GM19463 (cell line): ENCODE measurements around the gene ROR2.

Experiments used
- ATAC-seq: cut with Tn5 transposase; IDR thresholded peaks from one replicate; pipeline ENCODE4 v1.9.1; 2021; ENCODE audit warnings: mild to moderate bottlenecking, moderate library complexity; ENCODE audit not compliant: unreplicated experiment

Gene ROR2

GRCh38 chr9:91903126-91903911 is 46.7 kb downstream of the ROR2 start:
- no peak for ATAC-seq

GRCh38 chr9:91902475-91903125 is 47.4 kb downstream of the ROR2 start:
- no peak for ATAC-seq

GRCh38 chr9:91900797-91901177 is 49.2 kb downstream of the ROR2 start:
- ATAC-seq = no peak

- no peak for ATAC-seq
Measured at GRCh38 chr9:91900055-91900796, 49.8 kb downstream of the ROR2 start.

GRCh38 chr9:91899594-91899993 is 50.4 kb downstream of the ROR2 start:
- no peak for ATAC-seq

GRCh38 chr9:91899219-91899563 is 50.8 kb downstream of the ROR2 start:
- ATAC-seq = no peak

GRCh38 chr9:91898451-91899218 is 51.4 kb downstream of the ROR2 start:
- no peak for ATAC-seq

- ATAC-seq = no peak
Measured at GRCh38 chr9:91897201-91897600, 52.8 kb downstream of the ROR2 start.

GRCh38 chr9:91896513-91897121 is 53.4 kb downstream of the ROR2 start:
- ATAC-seq = no peak

- no peak for ATAC-seq
Measured at GRCh38 chr9:91896097-91896496, 53.9 kb downstream of the ROR2 start.

- ATAC-seq = no peak
Measured at GRCh38 chr9:91894536-91894935, 55.5 kb downstream of the ROR2 start.

GRCh38 chr9:91894023-91894422 is 56.0 kb downstream of the ROR2 start:
- no peak for ATAC-seq

- ATAC-seq = no peak
Measured at GRCh38 chr9:91891915-91892314, 58.1 kb downstream of the ROR2 start.

- no peak for ATAC-seq
Measured at GRCh38 chr9:91890662-91891061, 59.4 kb downstream of the ROR2 start.

GRCh38 chr9:91889161-91889911 is 60.7 kb downstream of the ROR2 start:
- ATAC-seq = no peak

GRCh38 chr9:91886414-91887076 is 63.5 kb downstream of the ROR2 start:
- ATAC-seq = no peak

GRCh38 chr9:91885746-91886413 is 64.1 kb downstream of the ROR2 start:
- no peak for ATAC-seq

- ATAC-seq = no peak
Measured at GRCh38 chr9:91884696-91885687, 65.0 kb downstream of the ROR2 start.
